ENCODE data around the gene REXO5. TPM values are rescaled to one million over a fixed set of nuclear protein-coding genes. Genes with fewer than 3 reads are reported as not detected.

REXO5 gene
- total and polyA plus RNA-seq, 10 of the 15 experiments (the other 5 are each of a cell fraction or from before 2014, with no cell fraction given): 3.8 to 15.5 (median 10.1) TPM

GRCh38 chr16:20865420-20866131 lies 59.2 kb downstream of the REXO5 start:
- H4K20me1 ChIP-seq (ENCODE audit: control insufficient read depth, insufficient read depth): no peaks in the 10 kb centered on the region
- in situ Hi-C loops (cut with MboI) (no loop called here), intact Hi-C loops (cut with micrococcal nuclease; ENCODE audit: unreplicated experiment) (no loop called here)
- H3K9me3 ChIP-seq (replicated peaks; ENCODE audit: control insufficient read depth, insufficient read depth, low read length): no peaks in the 10 kb centered on the region
- FAIRE-seq (peak; percentile 66), ATAC-seq (peak; percentile 92), DNase-seq (ENCODE audit: low read depth, low spot score) (peak; percentile 64)
- H3K4me3 ChIP-seq: no peak overlapping the region
- H2AFZ ChIP-seq (ENCODE audit: control insufficient read depth, low read depth, low read length): peak overlapping the region; percentile 64
- H3K4me2 ChIP-seq (ENCODE audit: control insufficient read depth, insufficient read depth): peak overlapping the region; percentile 81
- ChIA-PET POLR2A (interaction anchor here (0.6 to 5.3 kb wide), 7 partner anchors 9 to 286 kb away, joined by 3 to 44 read pairs (median 5); partner anchors contain the start of gene LYRM1), CTCF (interaction anchor here (0.7 to 6.8 kb wide), 9 partner anchors 10 to 219 kb away, joined by 3 to 51 read pairs (median 6); partner anchors contain the start of genes DCUN1D3, ERI2, LYRM1 and REXO5), RAD21 (ENCODE audit: unreplicated experiment) (interaction anchor here (0.9 to 6.0 kb wide), 8 partner anchors 9 to 435 kb away, joined by 3 to 48 read pairs (median 8); partner anchors contain the start of genes DCUN1D3 and LYRM1), SMC1A (ENCODE audit: uncharacterized antibody, unreplicated experiment) (interaction anchor here (0.9 to 6.1 kb wide), 11 partner anchors 11 to 435 kb away, joined by 3 to 83 read pairs (median 9); partner anchors contain the start of genes DCUN1D3 and LYRM1)
- H3K27ac ChIP-seq (ENCODE audit: control insufficient read depth, insufficient read depth): peak overlapping the region; percentile 98
- H3K36me3 ChIP-seq (ENCODE audit: control insufficient read depth in 2 of 2, insufficient read depth in 2 of 2, low read length in 1 of 2): peaks cover 0 to 3% of the 10 kb centered on the region in 2 experiments; a peak in 3 of 4 replicates
- H3K9ac ChIP-seq (ENCODE audit: control insufficient read depth, insufficient read depth, low read length): peak overlapping the region; percentile 59
- peaks cover 16% of the 10 kb centered on the region for H3K79me2 ChIP-seq (ENCODE audit: control insufficient read depth, insufficient read depth, low read length)
- no TSS peak for BruUV-seq (replicated peaks)
- 9% methylated on average over 6 of the region's 6 CpGs for WGBS (ENCODE audit: insufficient coverage, insufficient replicate concordance, low lambda C conversion rate, missing lambda C conversion rate)
- H3K27me3 ChIP-seq (replicated peaks in 1 of 2; ENCODE audit: control insufficient read depth in 2 of 2, insufficient read depth in 2 of 2, low read length in 1 of 2): no peaks in the 10 kb centered on the region
- H3K4me1 ChIP-seq (ENCODE audit: control insufficient read depth, insufficient read depth, low read length): peaks cover 28% of the 10 kb centered on the region
- TF ChIP-seq SREBF2 (IDR thresholded peaks at IDR 0.05; ENCODE audit: low read length) (no peak), CEBPB (IDR thresholded peaks at IDR 0.05; ENCODE audit: borderline replicate concordance in 1 of 2, low read depth in 2 of 2, low read length in 2 of 2) (peak in 1 of 2 experiments; percentile 29; a peak in 1 of 4 replicates), HSF1 (IDR thresholded peaks at IDR 0.05; ENCODE audit: low read depth, low read length) (no peak), BCL3 (IDR thresholded peaks at IDR 0.05; ENCODE audit: borderline replicate concordance, insufficient read depth, low read depth, low read length, poor library complexity, severe bottlenecking) (peak; percentile 59), PRDM15 (CRISPR knock-in tag; IDR thresholded peaks at IDR 0.05) (no peak), STAT3 (IDR thresholded peaks at IDR 0.05; ENCODE audit: low read depth, low read length) (no peak), ZNF207 (IDR thresholded peaks at IDR 0.05; ENCODE audit: borderline replicate concordance) (no peak), POLR2A (IDR thresholded peaks at IDR 0.05; ENCODE audit: low read depth, low read length) (no peak), USF1 (IDR thresholded peaks at IDR 0.05; ENCODE audit: borderline replicate concordance, extremely low read length, insufficient read depth, low read depth, low read length) (no peak), EZH2 (IDR thresholded peaks at IDR 0.05; ENCODE audit: borderline replicate concordance, control insufficient read depth, low read depth, low read length) (no peak), PBX3 (IDR thresholded peaks at IDR 0.05; ENCODE audit: insufficient replicate concordance, low read depth, low read length) (peak; percentile 58), YY1 (IDR thresholded peaks at IDR 0.05; ENCODE audit: low read depth, low read length) (peak; percentile 52), TCF7 (IDR thresholded peaks at IDR 0.05; ENCODE audit: borderline replicate concordance) (no peak; the same call in 1 of the 2 replicates)
